ENCODE data around the gene CCL14. TPM values are rescaled to one million over a fixed set of nuclear protein-coding genes. Genes with fewer than 3 reads are reported as not detected.
"Not testable (repeated sequence)": the region's sequence is repeated elsewhere in the genome, so short reads cannot be mapped to it uniquely, and the experiment has no call there.

Gene CCL14
- total RNA-seq, 2 experiments from 2014 or later, result not detected

- POLR2A ChIA-PET, result not testable (repeated sequence)
Measured at GRCh38 chr17:35938492-35938891, 48.0 kb downstream of the CCL14 start.

GRCh38 chr17:35936063-35936462, 50.5 kb downstream of the CCL14 start:
- Mint-ChIP-seq H3K27ac (no peak overlapping the region), H3K9me3 (ENCODE audit: insufficient read depth) (no peaks in the 10 kb centered on the region), H3K27me3 (ENCODE audit: low read depth) (peaks cover 8% of the 10 kb centered on the region), H3K4me3 (no peak overlapping the region), H3K36me3 (ENCODE audit: low read depth) (no peaks in the 10 kb centered on the region), H3K4me1 (ENCODE audit: low read depth) (peaks cover 8% of the 10 kb centered on the region)
- CTCF ChIA-PET, result interaction anchor here (1.9 kb wide), 1 partner anchor 12 kb away, joined by 4 read pairs; no protein-coding TSS in a partner anchor
- ATAC-seq, result no peak
- POLR2A ChIA-PET, result no interaction called here
- DNase-seq, result no peak

More at GRCh38 chr17:35938492-35938891, 48.0 kb downstream of the CCL14 start:
- not testable (repeated sequence) for H3K4me3 Mint-ChIP-seq; H3K36me3 Mint-ChIP-seq (ENCODE audit: low read depth); H3K9me3 Mint-ChIP-seq (ENCODE audit: insufficient read depth); ATAC-seq; DNase-seq; H3K4me1 Mint-ChIP-seq (ENCODE audit: low read depth); H3K27me3 Mint-ChIP-seq (ENCODE audit: low read depth); H3K27ac Mint-ChIP-seq
- CTCF ChIA-PET, result interaction anchor here (0.9 kb wide), 1 partner anchor 38 kb away, joined by 3 read pairs; no protein-coding TSS in a partner anchor

GRCh38 chr17:35934760-35935159, 51.8 kb downstream of the CCL14 start:
- peaks cover 8% of the 10 kb centered on the region for H3K27me3 Mint-ChIP-seq (ENCODE audit: low read depth)
- H3K9me3 Mint-ChIP-seq (ENCODE audit: insufficient read depth), result no peaks in the 10 kb centered on the region
- H3K36me3 Mint-ChIP-seq (ENCODE audit: low read depth), result peaks cover 7% of the 10 kb centered on the region
- H3K4me1 Mint-ChIP-seq (ENCODE audit: low read depth), result peaks cover 19% of the 10 kb centered on the region
- no peak overlapping the region for H3K27ac Mint-ChIP-seq
- DNase-seq, result no peak
- CTCF ChIA-PET, result interaction anchor here (0.6 to 1.2 kb wide), 3 partner anchors 59 to 954 kb away, joined by 3 read pairs; no protein-coding TSS in a partner anchor
- ATAC-seq, result no peak
- POLR2A ChIA-PET, result interaction anchor here (0.6 kb wide), 1 partner anchor 118 kb away, joined by 5 read pairs; no protein-coding TSS in a partner anchor
- H3K4me3 Mint-ChIP-seq, result no peak overlapping the region

Other genes starting within 250 kb of the CCL14 start
- gene GAS2L2, start 233.5 kb downstream of the CCL14 start, total RNA-seq, result not detected
- not detected for gene C17orf50, start 225.8 kb downstream of the CCL14 start, total RNA-seq
- gene MMP28, start 191.1 kb downstream of the CCL14 start, total RNA-seq, result not detected
- 100 to 1,000 TPM; 336 to 341 TPM for gene TAF15, start 177.2 kb downstream of the CCL14 start, total RNA-seq
- gene HEATR9, start 117.8 kb downstream of the CCL14 start, total RNA-seq, result 1 to 10 TPM; 1.1 TPM
- 100 to 1,000 TPM; 275 to 301 TPM for gene CCL5, start 106.4 kb downstream of the CCL14 start, total RNA-seq
- gene RDM1, start 56.0 kb downstream of the CCL14 start, total RNA-seq, result 10 to 100 TPM; 13.9 to 14.4 TPM
- gene LYZL6, start 43.0 kb downstream of the CCL14 start, total RNA-seq, result not detected
- gene CCL16, start 5.2 kb downstream of the CCL14 start, total RNA-seq, result not detected
- gene CCL15, start 14.8 kb upstream of the CCL14 start, total RNA-seq, result not detected
- not detected for gene CCL23, start 31.2 kb upstream of the CCL14 start, total RNA-seq
- not detected for gene CCL18, start 77.5 kb upstream of the CCL14 start, total RNA-seq
- gene CCL3, start 103.4 kb upstream of the CCL14 start, total RNA-seq, result 1 to 10 TPM; 4.2 to 5.1 TPM
- gene CCL4, start 117.1 kb upstream of the CCL14 start, total RNA-seq, result 1 to 10 TPM; 6.5 to 6.7 TPM
- gene TBC1D3B, start 189.9 kb upstream of the CCL14 start, total RNA-seq, result 1 to 10 TPM; 6.7 to 8.1 TPM
- gene CCL3L1, start 210.0 kb upstream of the CCL14 start, total RNA-seq, result under 1 TPM; 0.16 to 0.84 TPM
- 1 to 10 TPM; 1.2 to 1.5 TPM for gene CCL4L2, start 224.3 kb upstream of the CCL14 start, total RNA-seq